Thoracic aorta (tissue), 2 donors: ENCODE results near the gene MTMR2. TPM values are rescaled to one million over a fixed set of nuclear protein-coding genes. Genes with fewer than 3 reads are reported as not detected.

Experiments
- ATAC-seq: fragments of 150-250 bp; one replicate; pipeline ENCODE4 v1.8.0; 2017; ENCODE audit warnings: low read depth; ENCODE audit not compliant: insufficient number of reproducible peaks, low FRiP score
- DNase-seq: peaks from one replicate; pipeline ENCODE4 v3.0.0-alpha.2; 2020; ENCODE audit warnings: low spot score
- H3K27ac ChIP-seq, 2 donors: fragments of 200-600 bp; sonication (generic); 1 replicate in 1 of 2; 2 replicates in 1 of 2; pipeline ENCODE4 v1.5.1; 2016; ENCODE audit warnings: mild to moderate bottlenecking in 2 of 2, moderate library complexity in 2 of 2
- H3K27me3 ChIP-seq: fragments of 200-600 bp; sonication (generic); replicated peaks from 2 replicates; pipeline ENCODE4 v1.6.0; 2016; ENCODE audit warnings: mild to moderate bottlenecking; ENCODE audit not compliant: insufficient read depth
- H3K36me3 ChIP-seq: fragments of 200-600 bp; sonication (generic); one replicate; pipeline ENCODE4 v1.5.1; 2016
- H3K4me1 ChIP-seq, 2 donors: fragments of 200-600 bp; sonication (generic); 1 replicate in 1 of 2; 2 replicates in 1 of 2; pipeline versions ENCODE4 v1.5.1 to v1.6.0; 2016; ENCODE audit warnings: low read depth in 2 of 2, mild to moderate bottlenecking in 1 of 2; ENCODE audit not compliant: control insufficient read depth in 1 of 2
- H3K4me3 ChIP-seq: fragments of 200-600 bp; sonication (generic); 2 replicates; pipeline ENCODE4 v1.5.1; 2016; ENCODE audit warnings: mild to moderate bottlenecking
- H3K9me3 ChIP-seq: fragments of 200-600 bp; sonication (generic); 2 replicates; pipeline ENCODE4 v1.5.1; 2016
- CTCF ChIP-seq: fragments of 200-600 bp; sonication (generic); IDR thresholded peaks from one replicate; pipeline ENCODE4 v1.5.1; 2019; ENCODE audit warnings: antibody characterized with exemption
- total RNA-seq, 2 donors: library from RNA; depleted of rRNA; stranded (reverse); fragments of >200 nt; gene quantifications; one replicate each; pipeline versions ENCODE4 v1.1.0 to v1.2.3, GENCODE V29; 2016

MTMR2 gene
- total RNA-seq, 2 donors from 2014 or later: 38.2 to 38.9 TPM

GRCh38 chr11:95910638-95911368 lies 13.1 kb downstream of the MTMR2 start:
- Histone ChIP-seq H3K4me3 (no peak overlapping the region), H3K4me1 (peaks cover 32 to 35% of the 10 kb centered on the region in 2 donors), H3K27me3 (no peaks in the 10 kb centered on the region), H3K36me3 (no peaks in the 10 kb centered on the region), H3K9me3 (no peaks in the 10 kb centered on the region), H3K27ac (no peak overlapping the region)
- no peak for TF ChIP-seq CTCF
- no peak for DNase-seq
- ATAC-seq: no peak

GRCh38 chr11:95908826-95909225 lies 15.1 kb downstream of the MTMR2 start:
- Histone ChIP-seq H3K27ac (no peak overlapping the region), H3K27me3 (no peaks in the 10 kb centered on the region), H3K4me3 (no peak overlapping the region), H3K36me3 (no peaks in the 10 kb centered on the region), H3K4me1 (peaks cover 14 to 17% of the 10 kb centered on the region in 2 donors), H3K9me3 (no peaks in the 10 kb centered on the region)
- no peak for TF ChIP-seq CTCF
- ATAC-seq (no peak), DNase-seq (no peak)

GRCh38 chr11:95907476-95907875 lies 16.4 kb downstream of the MTMR2 start:
- Histone ChIP-seq H3K4me3 (no peak overlapping the region), H3K9me3 (no peaks in the 10 kb centered on the region), H3K27ac (no peak overlapping the region), H3K27me3 (no peaks in the 10 kb centered on the region), H3K4me1 (peaks cover 3 to 10% of the 10 kb centered on the region in 2 donors), H3K36me3 (no peaks in the 10 kb centered on the region)
- no peak for TF ChIP-seq CTCF
- DNase-seq: no peak
- ATAC-seq: no peak

- ATAC-seq: no peak
- no peak for TF ChIP-seq CTCF
- Histone ChIP-seq H3K27ac (no peak overlapping the region), H3K4me3 (no peak overlapping the region), H3K36me3 (no peaks in the 10 kb centered on the region), H3K27me3 (no peaks in the 10 kb centered on the region), H3K4me1 (peaks cover 0 to 5% of the 10 kb centered on the region in 2 donors), H3K9me3 (no peaks in the 10 kb centered on the region)
- DNase-seq: no peak
Measured at GRCh38 chr11:95904009-95904650, 19.8 kb downstream of the MTMR2 start.

- no peak for DNase-seq
- Histone ChIP-seq H3K27ac (peak overlapping the region in 1 of 2 donors; percentile 49), H3K4me3 (no peak overlapping the region), H3K27me3 (no peaks in the 10 kb centered on the region), H3K36me3 (no peaks in the 10 kb centered on the region), H3K9me3 (no peaks in the 10 kb centered on the region), H3K4me1 (peaks cover 19 to 42% of the 10 kb centered on the region in 2 donors)
- no peak for TF ChIP-seq CTCF
- no peak for ATAC-seq
Measured at GRCh38 chr11:95898782-95899181, 25.1 kb downstream of the MTMR2 start.
